GM21526 (cell line): ENCODE results near the gene MNX1.

Experiments
- ATAC-seq: cut with Tn5 transposase; IDR thresholded peaks from one replicate; pipeline ENCODE4 v1.9.1; 2021; ENCODE audit warnings: moderate library complexity; ENCODE audit not compliant: unreplicated experiment, low FRiP score

Gene MNX1

GRCh38 chr7:156985101-156985992 is 25.1 kb downstream of the MNX1 start:
- ATAC-seq, result no peak

- no peak for ATAC-seq
Observed at GRCh38 chr7:156984174-156984891, 26.1 kb downstream of the MNX1 start.

GRCh38 chr7:156979711-156980110 is 30.8 kb downstream of the MNX1 start:
- no peak for ATAC-seq

- ATAC-seq, result no peak
Observed at GRCh38 chr7:156979007-156979606, 31.4 kb downstream of the MNX1 start.

- no peak for ATAC-seq
Observed at GRCh38 chr7:156975620-156976019, 34.8 kb downstream of the MNX1 start.

- ATAC-seq, result no peak
Observed at GRCh38 chr7:156969972-156970420, 40.5 kb downstream of the MNX1 start.

GRCh38 chr7:156968183-156968582 is 42.3 kb downstream of the MNX1 start:
- ATAC-seq, result no peak

GRCh38 chr7:156966387-156966786 is 44.1 kb downstream of the MNX1 start:
- no peak for ATAC-seq

GRCh38 chr7:156964971-156965370 is 45.5 kb downstream of the MNX1 start:
- no peak for ATAC-seq

GRCh38 chr7:156963472-156963871 is 47.0 kb downstream of the MNX1 start:
- no peak for ATAC-seq

GRCh38 chr7:156962897-156963296 is 47.6 kb downstream of the MNX1 start:
- ATAC-seq, result no peak

- no peak for ATAC-seq
Observed at GRCh38 chr7:156962145-156962544, 48.3 kb downstream of the MNX1 start.

- no peak for ATAC-seq
Observed at GRCh38 chr7:156956727-156957126, 53.7 kb downstream of the MNX1 start.

GRCh38 chr7:156954941-156955340 is 55.5 kb downstream of the MNX1 start:
- ATAC-seq, result no peak
